Cortex of kidney (tissue), 1 donor: ENCODE results near the gene CHORDC1.
"Not testable (repeated sequence)": the region's sequence is repeated elsewhere in the genome, so short reads cannot be mapped to it uniquely, and the experiment has no call there.

Experiments used
- DNase-seq: peaks from one replicate; lab custom pipeline; 2025; lab: John Stamatoyannopoulos, UW

The CHORDC1 gene

GRCh38 chr11:90216611-90217010 is 6.2 kb downstream of the CHORDC1 start:
- DNase-seq: no peak

- DNase-seq: no peak
Observed at GRCh38 chr11:90213322-90213721, 9.5 kb downstream of the CHORDC1 start.

GRCh38 chr11:90208857-90209256 is 14.0 kb downstream of the CHORDC1 start:
- no peak for DNase-seq

GRCh38 chr11:90207992-90208391 is 14.9 kb downstream of the CHORDC1 start:
- not testable (repeated sequence) for DNase-seq

- DNase-seq: no peak
Observed at GRCh38 chr11:90204832-90205646, 17.8 kb downstream of the CHORDC1 start.

GRCh38 chr11:90204407-90204806 is 18.4 kb downstream of the CHORDC1 start:
- no peak for DNase-seq

GRCh38 chr11:90202342-90202741 is 20.5 kb downstream of the CHORDC1 start:
- no peak for DNase-seq

GRCh38 chr11:90197377-90197776 is 25.5 kb downstream of the CHORDC1 start:
- no peak for DNase-seq

GRCh38 chr11:90192869-90193582 is 29.8 kb downstream of the CHORDC1 start:
- DNase-seq: no peak

GRCh38 chr11:90189011-90189410 is 33.8 kb downstream of the CHORDC1 start:
- no peak for DNase-seq

- no peak for DNase-seq
Observed at GRCh38 chr11:90187839-90188238, 35.0 kb downstream of the CHORDC1 start.

GRCh38 chr11:90179923-90180322 is 42.9 kb downstream of the CHORDC1 start:
- no peak for DNase-seq

GRCh38 chr11:90178751-90179150 is 44.1 kb downstream of the CHORDC1 start:
- DNase-seq: no peak

GRCh38 chr11:90176069-90176468 is 46.8 kb downstream of the CHORDC1 start:
- DNase-seq: no peak

GRCh38 chr11:90171359-90171758 is 51.5 kb downstream of the CHORDC1 start:
- no peak for DNase-seq

GRCh38 chr11:90168571-90168970 is 54.3 kb downstream of the CHORDC1 start:
- no peak for DNase-seq

GRCh38 chr11:90167704-90168103 is 55.1 kb downstream of the CHORDC1 start:
- DNase-seq: not testable (repeated sequence)

GRCh38 chr11:90166982-90167573 is 55.8 kb downstream of the CHORDC1 start:
- not testable (repeated sequence) for DNase-seq
